Stomach smooth muscle (tissue), 2 donors: ENCODE measurements around the gene CYP8B1.

Experiments used
- H3K27ac ChIP-seq: one replicate; pipeline ENCODE4 v1.7.0; 2013; ENCODE audit warnings: mild to moderate bottlenecking, low read length, inconsistent platforms
- H3K27me3 ChIP-seq, 2 donors: one replicate each; pipeline ENCODE4 v1.7.0; 2013; ENCODE audit warnings: low read length in 2 of 2; ENCODE audit not compliant: insufficient read depth in 2 of 2, control insufficient read depth in 1 of 2
- H3K36me3 ChIP-seq, 2 donors: one replicate each; pipeline ENCODE4 v1.7.0; 2013; ENCODE audit warnings: low read length in 2 of 2; ENCODE audit not compliant: control insufficient read depth in 2 of 2, insufficient read depth in 2 of 2
- H3K4me1 ChIP-seq: one replicate; pipeline ENCODE4 v1.7.0; 2013; ENCODE audit warnings: low read length; ENCODE audit not compliant: control insufficient read depth, insufficient read depth
- H3K4me3 ChIP-seq, 2 donors: one replicate each; pipeline ENCODE4 v1.7.0; 2013; ENCODE audit warnings: low read length in 2 of 2
- H3K9ac ChIP-seq, 2 donors: one replicate each; pipeline ENCODE4 v1.7.0; 2013; ENCODE audit warnings: low read length in 2 of 2, mild to moderate bottlenecking in 1 of 2
- H3K9me3 ChIP-seq, 2 donors: one replicate each; pipeline ENCODE4 v1.7.0; 2013; ENCODE audit warnings: low read length in 2 of 2; ENCODE audit not compliant: control insufficient read depth in 2 of 2
- donor health status: healthy.
- donor health status: Pancreatic carcinoma.

The CYP8B1 gene

DNA sequence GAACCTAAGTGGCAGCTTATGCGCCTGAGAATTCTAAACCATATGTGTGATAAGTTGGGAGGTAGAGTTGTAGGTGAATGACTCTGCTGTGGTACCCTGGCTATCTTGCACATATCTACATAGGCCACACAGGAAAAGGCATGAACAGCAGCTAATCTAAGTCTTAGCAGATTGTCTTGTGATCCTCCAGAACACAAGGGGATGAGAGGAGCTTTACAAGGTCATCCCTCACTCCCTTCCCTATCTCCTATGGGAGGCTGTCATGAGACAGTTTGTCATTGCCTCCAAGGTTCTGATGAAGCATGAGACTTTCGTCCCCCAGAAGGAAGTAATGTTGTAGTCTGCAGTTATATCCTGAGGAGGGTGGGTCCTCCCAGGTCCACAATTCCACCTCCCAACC is 26.6 kb upstream of the CYP8B1 start:
- Histone ChIP-seq H3K9me3 (no peaks in the 10 kb centered on the region), H3K9ac (no peak overlapping the region), H3K36me3 (no peaks in the 10 kb centered on the region), H3K27ac (no peak overlapping the region), H3K4me1 (peaks cover 16% of the 10 kb centered on the region), H3K4me3 (no peak overlapping the region), H3K27me3 (no peaks in the 10 kb centered on the region)

DNA sequence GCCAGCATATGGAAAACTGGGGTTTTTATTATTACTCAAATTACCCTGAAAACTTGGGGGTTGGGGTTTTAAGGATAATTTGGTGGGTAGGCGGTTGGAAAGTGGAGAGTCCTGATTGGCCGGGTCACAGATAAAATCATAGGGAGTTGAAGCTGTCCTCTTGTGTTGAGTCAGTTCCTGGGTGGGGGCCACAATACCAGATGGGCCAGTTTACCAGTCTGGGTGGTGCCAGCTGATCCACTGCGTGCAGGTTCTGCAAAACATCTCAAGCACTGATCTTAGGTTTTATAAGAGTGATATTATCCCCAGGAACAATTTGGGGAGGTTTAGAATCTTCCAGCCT is 25.4 kb upstream of the CYP8B1 start:
- H3K27me3 ChIP-seq = no peaks in the 10 kb centered on the region
- H3K9me3 ChIP-seq = no peaks in the 10 kb centered on the region
- H3K27ac ChIP-seq = no peak overlapping the region
- H3K4me3 ChIP-seq = no peak overlapping the region
- H3K9ac ChIP-seq = no peak overlapping the region
- H3K36me3 ChIP-seq = no peaks in the 10 kb centered on the region
- H3K4me1 ChIP-seq = peaks cover 7% of the 10 kb centered on the region

DNA sequence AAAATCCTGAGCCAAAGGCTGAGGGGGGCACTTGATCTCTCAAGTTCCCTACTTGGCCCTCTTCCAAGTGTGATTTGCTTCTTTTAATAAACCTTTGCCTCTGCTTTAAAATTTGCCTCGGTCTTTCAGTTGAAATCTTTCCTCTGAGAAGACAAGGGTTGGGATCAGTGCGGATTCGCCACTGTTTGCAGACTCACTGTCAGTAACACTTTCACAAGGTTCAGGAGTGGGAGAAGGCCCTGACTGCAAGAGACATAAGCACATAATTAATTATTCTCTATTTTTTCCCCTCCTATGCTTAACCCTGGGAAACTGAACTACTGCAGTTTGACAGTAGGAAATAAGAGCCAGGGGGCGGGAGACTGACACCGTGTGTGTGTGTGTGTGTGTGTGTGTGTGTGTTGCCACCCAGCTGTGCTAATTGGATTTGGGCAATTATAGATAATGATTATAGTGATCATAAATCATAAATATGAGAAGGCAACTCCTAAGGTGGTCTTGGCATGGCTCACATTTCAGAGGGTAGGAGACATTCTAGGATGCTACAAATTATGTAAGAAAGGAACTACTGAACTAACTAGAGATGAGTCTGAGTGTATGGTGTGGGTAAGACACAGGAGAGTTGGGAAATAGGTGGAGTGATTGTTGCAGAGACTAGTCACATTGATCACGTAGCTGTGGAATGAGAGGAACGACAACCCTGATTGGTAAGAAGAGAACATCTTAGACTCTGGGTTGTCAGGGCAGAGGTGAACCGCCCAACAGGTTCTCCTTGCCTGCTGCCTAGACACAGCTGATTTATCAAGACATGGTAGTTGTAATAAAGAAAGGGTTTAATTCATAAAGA is 24.8 kb upstream of the CYP8B1 start:
- no peaks in the 10 kb centered on the region for H3K27me3 ChIP-seq
- no peak overlapping the region for H3K9ac ChIP-seq
- no peak overlapping the region for H3K27ac ChIP-seq
- H3K4me3 ChIP-seq = no peak overlapping the region
- H3K9me3 ChIP-seq = no peaks in the 10 kb centered on the region
- no peaks in the 10 kb centered on the region for H3K36me3 ChIP-seq
- peaks cover 4% of the 10 kb centered on the region for H3K4me1 ChIP-seq

DNA sequence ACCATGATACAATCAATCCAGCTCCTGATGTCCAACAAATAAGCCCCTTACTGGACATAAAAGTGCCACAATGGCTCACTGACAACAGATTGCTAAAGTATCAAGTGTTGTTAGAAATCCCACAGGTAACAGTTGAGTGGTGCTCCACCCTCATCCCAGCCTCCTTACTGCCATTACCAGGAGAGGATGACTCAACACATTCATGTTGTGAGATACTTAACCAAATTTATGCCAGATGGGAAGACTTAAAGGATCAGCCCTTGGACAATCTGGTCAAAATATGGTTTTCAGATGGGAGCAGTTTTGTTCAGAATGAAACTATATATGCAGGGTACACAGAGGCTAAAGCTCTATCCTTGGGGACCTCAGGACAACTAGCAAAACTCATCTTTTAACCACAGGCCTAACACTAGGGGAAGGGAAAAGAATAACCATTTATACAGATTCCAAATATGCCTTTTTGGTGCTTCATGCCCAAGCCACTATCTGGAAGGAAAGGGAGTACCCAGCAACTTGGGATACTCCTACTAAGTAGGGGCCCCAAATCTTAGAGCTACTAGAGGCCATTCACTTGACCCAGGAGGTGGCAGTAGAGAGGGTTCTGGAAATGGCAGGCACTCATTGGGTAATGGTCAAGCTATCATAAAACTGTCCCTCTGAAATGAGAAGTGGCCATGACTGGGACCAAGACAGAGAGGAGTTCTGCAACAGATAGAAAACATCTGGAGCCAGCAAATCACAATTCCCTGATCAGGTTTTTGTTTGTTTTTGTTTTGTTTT is 23.4 kb upstream of the CYP8B1 start:
- H3K27ac ChIP-seq = no peak overlapping the region
- no peak overlapping the region for H3K4me3 ChIP-seq
- H3K4me1 ChIP-seq = no peaks in the 10 kb centered on the region
- H3K27me3 ChIP-seq = no peaks in the 10 kb centered on the region
- H3K9me3 ChIP-seq = no peaks in the 10 kb centered on the region
- no peaks in the 10 kb centered on the region for H3K36me3 ChIP-seq
- no peak overlapping the region for H3K9ac ChIP-seq

DNA sequence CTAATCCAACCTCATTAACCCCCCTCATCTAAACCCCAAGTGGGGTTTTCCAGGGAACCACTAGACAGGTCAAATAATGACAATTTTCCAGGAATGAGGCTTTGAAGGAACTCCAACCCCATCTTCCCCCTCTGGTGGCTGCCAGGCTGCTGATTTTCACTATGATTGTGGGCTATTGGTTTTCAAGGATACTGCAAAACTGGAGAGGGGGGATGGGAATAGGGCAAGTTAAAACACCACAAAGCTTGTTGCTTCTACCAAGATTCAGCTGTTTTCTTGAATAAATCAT is 19.8 kb upstream of the CYP8B1 start:
- no peaks in the 10 kb centered on the region for H3K9me3 ChIP-seq
- no peak overlapping the region for H3K9ac ChIP-seq
- no peaks in the 10 kb centered on the region for H3K4me1 ChIP-seq
- H3K4me3 ChIP-seq = no peak overlapping the region
- no peaks in the 10 kb centered on the region for H3K36me3 ChIP-seq
- H3K27ac ChIP-seq = no peak overlapping the region
- no peaks in the 10 kb centered on the region for H3K27me3 ChIP-seq

DNA sequence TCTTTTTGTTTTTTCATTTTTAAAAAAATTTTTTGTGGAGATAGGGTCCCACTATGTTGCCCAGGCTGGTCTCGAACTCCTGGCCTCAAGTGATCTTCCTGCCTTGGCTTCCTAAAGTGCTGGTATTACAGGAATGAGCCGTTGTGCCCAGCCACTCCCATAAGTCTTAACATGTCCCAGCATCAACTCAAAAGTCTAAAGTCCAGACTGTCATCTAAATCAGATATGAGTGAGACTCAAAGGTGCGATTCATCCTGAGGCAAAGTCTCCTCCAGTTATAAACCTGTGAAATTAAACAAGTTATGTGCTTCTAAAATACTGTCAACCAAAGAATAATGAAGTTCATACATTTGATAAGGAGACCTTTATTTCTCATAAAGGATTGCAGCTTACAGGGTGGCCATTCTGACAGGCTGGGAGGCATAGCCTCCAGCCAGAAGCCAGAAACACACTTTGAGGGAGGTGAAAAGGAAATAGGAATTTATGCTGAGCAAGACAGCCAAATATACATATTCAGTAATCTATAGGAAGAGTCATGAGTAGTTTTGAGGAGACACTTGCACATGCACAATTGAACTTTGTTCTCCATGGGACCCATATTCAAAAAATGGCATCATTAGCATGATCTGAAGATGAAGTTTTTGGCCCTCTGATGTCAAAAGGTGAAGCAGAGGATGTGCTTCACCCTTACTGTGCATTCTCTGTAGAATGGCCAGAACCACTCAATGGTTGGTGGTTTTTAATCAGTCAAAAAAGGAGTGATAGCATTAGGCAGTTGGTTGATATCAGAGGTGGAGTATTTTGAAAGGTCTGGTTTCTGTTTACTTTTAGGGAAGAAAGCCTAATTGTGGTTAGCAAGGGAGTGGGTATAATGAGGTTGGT is 19.3 kb upstream of the CYP8B1 start:
- Histone ChIP-seq H3K4me3 (no peak overlapping the region), H3K36me3 (no peaks in the 10 kb centered on the region), H3K9ac (no peak overlapping the region), H3K4me1 (no peaks in the 10 kb centered on the region), H3K27me3 (no peaks in the 10 kb centered on the region), H3K27ac (no peak overlapping the region), H3K9me3 (no peaks in the 10 kb centered on the region)

DNA sequence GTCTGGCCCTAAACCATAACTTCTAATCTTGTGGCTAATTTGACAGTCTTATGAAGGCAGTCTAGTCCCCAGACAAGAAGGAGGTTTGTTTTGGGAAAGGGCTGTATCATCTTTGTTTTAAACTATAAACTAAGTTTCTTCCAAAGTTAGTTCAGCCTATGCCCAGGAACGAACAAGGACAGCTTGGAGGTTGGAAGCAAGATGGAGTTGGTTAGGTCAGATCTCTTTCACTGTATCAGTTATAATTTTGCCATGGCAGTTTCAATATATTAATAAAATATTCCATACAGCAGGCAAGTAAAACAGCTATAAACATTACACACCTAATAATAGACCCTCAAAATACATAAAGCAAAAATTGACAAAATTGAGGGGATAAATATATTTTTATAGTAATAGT is 17.1 kb upstream of the CYP8B1 start:
- Histone ChIP-seq H3K9ac (no peak overlapping the region), H3K36me3 (no peaks in the 10 kb centered on the region), H3K4me1 (no peaks in the 10 kb centered on the region), H3K9me3 (no peaks in the 10 kb centered on the region), H3K27me3 (no peaks in the 10 kb centered on the region), H3K4me3 (no peak overlapping the region), H3K27ac (no peak overlapping the region)

DNA sequence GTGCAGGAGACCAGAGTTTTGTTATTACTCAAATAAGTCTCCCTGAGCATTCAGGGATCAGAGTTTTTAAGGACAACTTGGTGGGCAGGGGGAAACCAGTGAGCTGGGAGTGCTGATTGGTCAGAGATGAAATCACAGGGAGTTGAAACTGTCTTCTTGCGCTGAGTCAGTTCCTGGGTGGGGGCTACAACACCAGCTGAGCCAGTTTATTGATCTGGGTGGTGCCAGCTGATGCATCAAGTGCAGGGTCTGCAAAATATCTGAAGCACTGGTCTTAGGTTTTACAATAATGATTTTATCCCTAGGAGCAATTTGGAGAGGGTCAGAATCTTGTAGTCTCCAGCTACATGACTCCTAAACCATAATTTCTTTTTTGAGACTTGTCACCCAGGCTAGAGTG is 16.5 kb upstream of the CYP8B1 start:
- H3K4me3 ChIP-seq = no peak overlapping the region
- H3K27ac ChIP-seq = no peak overlapping the region
- no peaks in the 10 kb centered on the region for H3K36me3 ChIP-seq

DNA sequence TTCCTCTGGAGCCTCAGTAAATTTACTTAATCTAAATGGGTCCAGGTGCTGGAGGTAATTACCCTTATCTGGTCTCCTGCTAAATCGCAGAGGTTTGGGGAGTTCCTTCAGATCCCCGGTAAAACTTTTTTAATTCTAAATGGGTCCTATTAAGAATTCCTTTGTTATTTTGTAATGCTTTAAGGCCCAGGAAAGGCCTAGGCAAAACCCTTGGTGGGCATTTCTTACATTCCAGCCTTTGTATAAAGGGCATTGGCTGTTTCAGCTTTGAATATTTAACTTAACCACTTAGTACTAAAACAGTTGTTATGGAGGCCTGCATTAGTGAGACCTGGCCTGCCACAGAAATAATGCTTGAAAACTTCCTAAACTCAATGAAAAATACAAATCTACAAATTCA is 15.4 kb upstream of the CYP8B1 start:
- no peak overlapping the region for H3K27ac ChIP-seq
- no peak overlapping the region for H3K4me3 ChIP-seq
- no peak overlapping the region for H3K9ac ChIP-seq
- no peaks in the 10 kb centered on the region for H3K4me1 ChIP-seq
- H3K36me3 ChIP-seq = no peaks in the 10 kb centered on the region
- no peaks in the 10 kb centered on the region for H3K27me3 ChIP-seq
- no peaks in the 10 kb centered on the region for H3K9me3 ChIP-seq

More for the DNA sequence above, 16.5 kb upstream of the CYP8B1 start:
- H3K9ac ChIP-seq = no peak overlapping the region
- no peaks in the 10 kb centered on the region for H3K4me1 ChIP-seq
- no peaks in the 10 kb centered on the region for H3K9me3 ChIP-seq
- no peaks in the 10 kb centered on the region for H3K27me3 ChIP-seq

DNA sequence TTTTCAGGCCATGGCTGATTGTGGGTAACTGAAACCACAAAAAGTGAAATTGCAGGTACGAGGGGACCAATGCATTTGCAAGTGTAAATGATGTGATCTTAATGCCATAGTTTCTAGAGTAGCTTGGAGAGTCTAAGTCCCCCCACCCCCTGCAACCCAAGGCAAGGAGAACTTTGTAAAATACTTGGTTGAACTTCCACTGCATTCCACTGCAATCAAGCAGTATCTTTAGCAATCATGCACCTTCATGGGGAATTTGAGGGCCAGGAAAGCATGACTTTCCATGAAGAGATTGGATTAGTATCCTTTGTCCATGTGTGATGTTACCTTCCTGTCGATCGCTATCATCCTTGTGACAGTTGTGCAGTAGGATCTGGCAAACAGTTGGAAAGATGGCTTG is 11.4 kb upstream of the CYP8B1 start:
- no peaks in the 10 kb centered on the region for H3K9me3 ChIP-seq
- H3K4me1 ChIP-seq = no peaks in the 10 kb centered on the region
- H3K9ac ChIP-seq = no peak overlapping the region
- no peaks in the 10 kb centered on the region for H3K27me3 ChIP-seq
- H3K36me3 ChIP-seq = no peaks in the 10 kb centered on the region
- no peak overlapping the region for H3K27ac ChIP-seq
- no peak overlapping the region for H3K4me3 ChIP-seq
